ENCODE results near the gene NPAS3.

Gene NPAS3

DNA sequence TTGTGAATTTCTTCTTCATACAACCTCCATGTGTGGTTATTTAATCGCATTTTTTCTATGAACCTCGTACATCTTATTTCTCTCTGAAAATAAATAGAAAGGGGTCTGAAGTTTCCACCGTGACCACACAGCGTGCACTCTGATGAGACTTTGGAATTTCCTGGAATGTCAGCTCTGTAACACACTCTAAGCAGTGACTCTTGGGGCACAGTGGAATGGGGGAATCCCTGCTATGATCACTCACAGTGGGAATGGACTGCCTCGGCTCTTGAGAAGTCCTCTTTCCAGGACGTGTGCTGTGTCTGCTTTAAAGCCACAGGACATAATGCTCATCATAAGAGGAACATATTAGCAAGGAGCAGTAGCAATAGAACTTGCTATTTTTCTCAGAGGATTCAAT, 596.0 kb downstream of the NPAS3 start:
- TF ChIP-seq, protein P1, sequence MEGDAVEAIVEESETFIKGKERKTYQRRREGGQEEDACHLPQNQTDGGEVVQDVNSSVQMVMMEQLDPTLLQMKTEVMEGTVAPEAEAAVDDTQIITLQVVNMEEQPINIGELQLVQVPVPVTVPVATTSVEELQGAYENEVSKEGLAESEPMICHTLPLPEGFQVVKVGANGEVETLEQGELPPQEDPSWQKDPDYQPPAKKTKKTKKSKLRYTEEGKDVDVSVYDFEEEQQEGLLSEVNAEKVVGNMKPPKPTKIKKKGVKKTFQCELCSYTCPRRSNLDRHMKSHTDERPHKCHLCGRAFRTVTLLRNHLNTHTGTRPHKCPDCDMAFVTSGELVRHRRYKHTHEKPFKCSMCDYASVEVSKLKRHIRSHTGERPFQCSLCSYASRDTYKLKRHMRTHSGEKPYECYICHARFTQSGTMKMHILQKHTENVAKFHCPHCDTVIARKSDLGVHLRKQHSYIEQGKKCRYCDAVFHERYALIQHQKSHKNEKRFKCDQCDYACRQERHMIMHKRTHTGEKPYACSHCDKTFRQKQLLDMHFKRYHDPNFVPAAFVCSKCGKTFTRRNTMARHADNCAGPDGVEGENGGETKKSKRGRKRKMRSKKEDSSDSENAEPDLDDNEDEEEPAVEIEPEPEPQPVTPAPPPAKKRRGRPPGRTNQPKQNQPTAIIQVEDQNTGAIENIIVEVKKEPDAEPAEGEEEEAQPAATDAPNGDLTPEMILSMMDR (conservative IDR thresholded peaks at IDR 0.05; ENCODE audit: low read length), result no peak
- no peak overlapping the region for H3K4me3 ChIP-seq (ENCODE audit: low read length)
- peak; percentile 8 for DNase-seq (ENCODE audit: low read depth)

GRCh38 chr14:33539918-33540357, 601.3 kb downstream of the NPAS3 start:
- no peak overlapping the region for H3K4me3 ChIP-seq (ENCODE audit: low read length)
- TF ChIP-seq, protein P1 (conservative IDR thresholded peaks at IDR 0.05; ENCODE audit: low read length), result no peak
- no peak for DNase-seq (ENCODE audit: low read depth)

GRCh38 chr14:33541171-33541570, 602.5 kb downstream of the NPAS3 start:
- TF ChIP-seq, protein P1 (conservative IDR thresholded peaks at IDR 0.05; ENCODE audit: low read length), result no peak
- no peak for DNase-seq (ENCODE audit: low read depth)
- no peak overlapping the region for H3K4me3 ChIP-seq (ENCODE audit: low read length)

DNA sequence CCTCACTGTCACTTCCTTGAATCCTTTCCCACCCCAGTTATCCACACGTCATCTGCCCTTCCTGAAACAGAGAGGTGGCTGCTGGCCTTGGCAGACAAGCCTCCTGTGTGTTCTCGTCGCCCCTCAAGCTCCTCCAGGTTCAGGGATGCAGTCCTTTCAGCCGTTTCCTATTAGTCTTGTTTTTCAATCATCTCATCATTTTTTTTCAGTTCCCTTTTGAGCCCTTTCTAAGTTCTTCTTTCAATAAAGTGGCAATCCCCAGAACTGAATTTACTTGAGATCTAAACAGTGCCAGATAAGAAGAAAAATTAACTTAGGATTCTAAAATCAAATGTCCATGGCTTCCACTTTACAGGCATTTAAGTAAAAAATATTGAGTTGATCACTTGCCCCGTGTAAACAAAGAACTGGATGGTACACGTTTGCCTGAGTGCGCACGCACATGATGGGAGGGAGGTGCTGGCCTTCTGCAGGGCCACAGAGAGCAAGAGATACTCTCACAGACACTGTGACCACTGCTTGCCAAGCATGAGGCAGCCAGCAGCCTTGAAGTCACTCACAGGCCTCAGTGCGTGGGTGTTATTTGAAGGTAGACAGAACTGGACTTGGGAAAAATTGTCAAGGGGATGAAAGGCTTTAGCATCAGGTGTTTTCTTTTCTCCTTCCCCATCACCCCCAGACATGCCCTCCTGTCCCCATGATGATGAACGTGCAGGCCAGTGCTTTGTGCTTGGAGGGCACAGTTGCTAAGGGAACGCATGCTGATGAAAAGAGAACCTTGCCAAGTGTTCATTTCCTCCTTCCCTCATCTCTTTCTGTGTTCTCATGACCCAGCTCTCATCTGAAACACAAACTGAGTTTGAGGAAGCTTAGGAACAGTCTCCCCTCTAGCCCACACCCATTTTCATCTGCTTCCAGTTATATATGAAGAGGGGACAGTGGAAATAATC, 603.9 kb downstream of the NPAS3 start:
- TF ChIP-seq, protein P1 (conservative IDR thresholded peaks at IDR 0.05; ENCODE audit: low read length), result no peak
- no peak overlapping the region for H3K4me3 ChIP-seq (ENCODE audit: low read length)
- no peak for DNase-seq (ENCODE audit: low read depth)

GRCh38 chr14:33545696-33546095, 607.0 kb downstream of the NPAS3 start:
- no peak overlapping the region for H3K4me3 ChIP-seq (ENCODE audit: low read length)
- no peak for DNase-seq (ENCODE audit: low read depth)
- TF ChIP-seq, protein P1 (conservative IDR thresholded peaks at IDR 0.05; ENCODE audit: low read length), result no peak

DNA sequence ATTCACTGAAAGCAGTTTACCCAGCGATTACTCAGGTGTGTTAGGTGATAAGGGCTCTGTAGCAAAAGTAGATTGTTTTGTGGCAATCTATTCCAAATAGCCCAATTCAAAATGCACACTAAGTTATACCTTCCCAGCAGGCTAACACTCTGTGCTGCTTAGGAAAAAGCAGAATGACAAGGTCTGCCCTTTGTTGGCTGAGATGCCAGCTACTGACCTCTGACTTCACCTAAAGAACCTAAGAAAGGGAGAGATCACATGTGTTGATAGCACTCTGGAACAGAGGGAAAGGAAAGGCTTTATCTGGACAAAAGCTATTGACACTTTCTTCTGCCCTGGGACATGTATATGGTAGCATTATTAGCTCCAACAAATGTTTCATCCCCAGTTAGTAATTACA, 609.9 kb downstream of the NPAS3 start:
- TF ChIP-seq, protein P1 (conservative IDR thresholded peaks at IDR 0.05; ENCODE audit: low read length), result no peak

GRCh38 chr14:33551963-33552362, 613.3 kb downstream of the NPAS3 start:
- DNase-seq (ENCODE audit: low read depth), result no peak
- no peak overlapping the region for H3K4me3 ChIP-seq (ENCODE audit: low read length)
- TF ChIP-seq, protein P1 (conservative IDR thresholded peaks at IDR 0.05; ENCODE audit: low read length), result no peak

More for the DNA sequence above, 609.9 kb downstream of the NPAS3 start:
- DNase-seq (ENCODE audit: low read depth), result no peak
- no peak overlapping the region for H3K4me3 ChIP-seq (ENCODE audit: low read length)
